Esophagus muscularis mucosa (tissue), 4 donors: ENCODE measurements around the gene GABARAPL1. TPM values are rescaled to one million over a fixed set of nuclear protein-coding genes. Genes with fewer than 3 reads are reported as not detected.
A peak's percentile ranks its signal among the peaks of the same experiment; 100 is the strongest.

ENCODE experiments used
- DNase-seq: peaks from one replicate; pipeline ENCODE4 v3.0.0-alpha.2; 2017; ENCODE audit errors: extremely low spot score
- H3K27ac ChIP-seq, 4 donors: fragments of 200-600 bp; sonication (generic); replicated peaks in 1 of 4; 1 replicate in 3 of 4; 2 replicates in 1 of 4; pipeline ENCODE4 v1.5.1; 2016 to 2019; ENCODE audit warnings: mild to moderate bottlenecking in 1 of 4
- H3K27me3 ChIP-seq, 4 donors: fragments of 200-600 bp; sonication (generic); one replicate each; pipeline versions ENCODE4 v1.5.1 to v1.6.0; 2016 to 2019
- H3K36me3 ChIP-seq, 4 donors: fragments of 200-600 bp; sonication (generic); one replicate each; pipeline ENCODE4 v1.5.1; 2016 to 2019
- H3K4me1 ChIP-seq, 4 donors: fragments of 200-600 bp; sonication (generic); one replicate each; pipeline ENCODE4 v1.5.1; 2016 to 2019
- H3K4me3 ChIP-seq, 4 donors: fragments of 200-600 bp; sonication (generic); 1 replicate in 2 of 4; 2 replicates in 2 of 4; pipeline ENCODE4 v1.5.1; 2016 to 2019; ENCODE audit warnings: mild to moderate bottlenecking in 4 of 4, moderate library complexity in 1 of 4
- H3K9me3 ChIP-seq, 4 donors: fragments of 200-600 bp; sonication (generic); 1 replicate in 3 of 4; 2 replicates in 1 of 4; pipeline ENCODE4 v1.5.1; 2016 to 2019
- EP300 ChIP-seq: sonication (generic); formaldehyde crosslinking; IDR thresholded peaks from one replicate; pipeline ENCODE4 v1.6.1; 2017; ENCODE audit warnings: antibody characterized with exemption
- POLR2A ChIP-seq: fragments of 450-650 bp; IDR thresholded peaks from one replicate; pipeline ENCODE4 v1.6.1; 2017; ENCODE audit warnings: antibody characterized with exemption, moderate library complexity, mild to moderate bottlenecking, low read depth
- POLR2AphosphoS5 ChIP-seq, 2 donors: sonication (generic); formaldehyde crosslinking; IDR thresholded peaks; one replicate each; pipeline ENCODE4 v1.6.1; 2017; ENCODE audit warnings: antibody characterized with exemption in 2 of 2
- WGBS: methylation state at CpG from one replicate; pipeline ENCODE4 v1.1.5; 2018; 5-methylcytosine and 5-hydroxymethylcytosine counted together
- intact Hi-C: fragments of 100-400 bp; cut with DNase I; formaldehyde crosslinking; loops from one replicate; pipeline ENCODE4 v1.15.1; 2023
- total RNA-seq, 4 donors: library from RNA; depleted of rRNA; stranded (reverse); fragments of >200 nt; gene quantifications; one replicate each; pipeline versions ENCODE4 v1.1.0 to v1.2.1, GENCODE V29; 2016
- TF ChIP-seq, protein P1 (sequence below), 3 experiments: fragments of 200-600 bp in 2 of 3; fragments of 450-650 bp in 1 of 3; sonication (generic) in 2 of 3; IDR thresholded peaks; one replicate each; pipeline ENCODE4 v1.5.1; 2017 to 2019; ENCODE audit warnings: antibody characterized with exemption in 3 of 3, mild to moderate bottlenecking in 2 of 3, moderate library complexity in 1 of 3

The GABARAPL1 gene
- total RNA-seq, 4 donors from 2014 or later: 142 to 352 (median 213) TPM

DNA sequence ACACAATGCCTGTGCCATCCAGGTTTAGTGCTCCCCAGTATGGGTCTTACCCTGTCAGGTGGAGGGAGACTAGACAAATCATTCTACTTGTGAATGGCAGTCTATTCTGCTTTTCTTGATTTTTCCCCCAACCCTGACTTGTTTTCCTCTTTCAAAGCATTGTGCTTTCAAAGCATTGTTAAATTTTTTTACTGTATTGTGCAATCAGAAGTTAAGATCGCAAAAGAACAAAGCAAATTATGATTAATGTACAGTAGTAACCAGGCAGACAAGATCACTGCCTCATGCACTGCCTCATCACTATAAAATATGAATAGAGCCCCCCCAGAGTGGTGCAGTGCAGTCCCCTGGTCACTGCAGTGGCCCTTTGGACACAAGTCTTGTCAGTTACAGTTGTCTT, 14.1 kb downstream of the GABARAPL1 start:
- WGBS: 88% methylated on average over 1 of the region's 1 CpG

DNA sequence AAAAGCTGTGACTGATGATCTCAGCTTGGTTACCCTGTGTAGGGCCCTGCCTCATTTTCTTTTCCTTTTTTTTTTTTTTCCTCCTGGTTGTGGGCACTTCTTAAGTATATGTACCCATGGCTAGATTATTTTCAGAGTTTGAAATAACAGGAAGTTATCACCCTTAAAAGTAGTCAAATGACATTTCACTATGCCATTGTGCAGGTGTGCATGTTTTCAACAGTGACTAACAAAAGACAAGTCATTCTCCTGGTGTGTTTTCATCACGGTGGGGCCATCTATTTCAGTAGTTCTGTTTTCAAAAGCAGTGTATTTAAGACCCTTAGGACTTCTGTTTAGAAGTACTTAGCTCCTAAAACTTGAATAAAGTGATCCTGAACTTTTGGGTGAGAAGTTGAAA, 15.0 kb downstream of the GABARAPL1 start:
- H3K27me3 ChIP-seq: no peaks in the 10 kb centered on the region
- intact Hi-C loops: no loop called here
- no peak overlapping the region for H3K27ac ChIP-seq
- TF ChIP-seq EP300: no peak
- H3K36me3 ChIP-seq: peaks cover 18 to 29% (median 21%) of the 10 kb centered on the region in 4 donors
- 82% methylated on average over 1 of the region's 1 CpG for WGBS
- H3K4me1 ChIP-seq: peaks cover 0 to 6% (median 5%) of the 10 kb centered on the region in 4 donors
- DNase-seq: no peak
- H3K4me3 ChIP-seq: no peak overlapping the region
- no peaks in the 10 kb centered on the region for H3K9me3 ChIP-seq

More for the DNA sequence above, 14.1 kb downstream of the GABARAPL1 start:
- no peaks in the 10 kb centered on the region for H3K9me3 ChIP-seq
- H3K27ac ChIP-seq: no peak overlapping the region
- DNase-seq: no peak
- peaks cover under 1 to 6% (median 5%) of the 10 kb centered on the region in 4 donors for H3K4me1 ChIP-seq
- TF ChIP-seq POLR2AphosphoS5 (IDR thresholded peaks at IDR 0.05) (no peak), EP300 (no peak), POLR2A (no peak)
- TF ChIP-seq, protein P1, sequence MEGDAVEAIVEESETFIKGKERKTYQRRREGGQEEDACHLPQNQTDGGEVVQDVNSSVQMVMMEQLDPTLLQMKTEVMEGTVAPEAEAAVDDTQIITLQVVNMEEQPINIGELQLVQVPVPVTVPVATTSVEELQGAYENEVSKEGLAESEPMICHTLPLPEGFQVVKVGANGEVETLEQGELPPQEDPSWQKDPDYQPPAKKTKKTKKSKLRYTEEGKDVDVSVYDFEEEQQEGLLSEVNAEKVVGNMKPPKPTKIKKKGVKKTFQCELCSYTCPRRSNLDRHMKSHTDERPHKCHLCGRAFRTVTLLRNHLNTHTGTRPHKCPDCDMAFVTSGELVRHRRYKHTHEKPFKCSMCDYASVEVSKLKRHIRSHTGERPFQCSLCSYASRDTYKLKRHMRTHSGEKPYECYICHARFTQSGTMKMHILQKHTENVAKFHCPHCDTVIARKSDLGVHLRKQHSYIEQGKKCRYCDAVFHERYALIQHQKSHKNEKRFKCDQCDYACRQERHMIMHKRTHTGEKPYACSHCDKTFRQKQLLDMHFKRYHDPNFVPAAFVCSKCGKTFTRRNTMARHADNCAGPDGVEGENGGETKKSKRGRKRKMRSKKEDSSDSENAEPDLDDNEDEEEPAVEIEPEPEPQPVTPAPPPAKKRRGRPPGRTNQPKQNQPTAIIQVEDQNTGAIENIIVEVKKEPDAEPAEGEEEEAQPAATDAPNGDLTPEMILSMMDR (IDR thresholded peaks at IDR 0.05): no peak
- intact Hi-C loops: no loop called here
- H3K36me3 ChIP-seq: peaks cover 27 to 32% (median 30%) of the 10 kb centered on the region in 4 donors
- no peak overlapping the region for H3K4me3 ChIP-seq
- H3K27me3 ChIP-seq: no peaks in the 10 kb centered on the region

GRCh38 chr12:10234562-10234961, 21.9 kb downstream of the GABARAPL1 start:
- no peak for DNase-seq
- intact Hi-C loops: no loop called here
- Histone ChIP-seq H3K9me3 (no peaks in the 10 kb centered on the region), H3K27ac (no peak overlapping the region), H3K27me3 (no peaks in the 10 kb centered on the region), H3K36me3 (peaks cover 0 to 12% (median 0%) of the 10 kb centered on the region in 4 donors), H3K4me1 (no peaks in the 10 kb centered on the region), H3K4me3 (no peak overlapping the region)
- TF ChIP-seq POLR2AphosphoS5 (IDR thresholded peaks at IDR 0.05) (no peak), EP300 (no peak), POLR2A (no peak)
- TF ChIP-seq, protein P1 (IDR thresholded peaks at IDR 0.05): no peak

GRCh38 chr12:10235761-10236631, 23.3 kb downstream of the GABARAPL1 start:
- H3K4me1 ChIP-seq: no peaks in the 10 kb centered on the region
- WGBS: 59% methylated on average over 4 of the region's 4 CpGs
- no peaks in the 10 kb centered on the region for H3K9me3 ChIP-seq
- no peak overlapping the region for H3K27ac ChIP-seq
- no peaks in the 10 kb centered on the region for H3K27me3 ChIP-seq
- DNase-seq: no peak
- H3K4me3 ChIP-seq: no peak overlapping the region
- no peak for TF ChIP-seq POLR2AphosphoS5 (IDR thresholded peaks at IDR 0.05)
- no peak for TF ChIP-seq POLR2A
- TF ChIP-seq, protein P1 (IDR thresholded peaks at IDR 0.05): peak; percentile 81 to 84 (median 84)
- intact Hi-C loops: loop anchor here (2.0 kb wide), 1 partner anchor 325 kb away; no protein-coding TSS in a partner anchor
- H3K36me3 ChIP-seq: peaks cover 0 to 24% (median 0%) of the 10 kb centered on the region in 4 donors

DNA sequence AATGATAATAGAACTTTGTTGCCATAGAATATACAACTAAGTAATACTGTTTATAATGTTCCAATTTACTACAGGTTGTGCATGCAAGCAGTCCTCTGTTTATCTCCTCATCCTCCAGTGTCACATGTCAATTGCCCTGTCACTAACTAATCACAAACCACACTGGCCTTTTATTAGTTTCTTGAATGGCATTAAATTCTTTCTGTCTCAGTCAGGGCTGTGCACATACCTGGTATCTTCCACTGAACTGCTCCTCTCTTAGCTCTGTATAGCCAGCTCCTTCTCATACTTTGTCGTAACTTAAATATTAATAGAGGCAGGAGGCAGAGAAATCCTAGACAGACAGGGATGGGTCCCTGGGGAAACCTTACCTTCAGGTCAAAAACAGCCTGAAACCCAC, 24.0 kb downstream of the GABARAPL1 start:
- no peaks in the 10 kb centered on the region for H3K27me3 ChIP-seq
- H3K4me3 ChIP-seq: no peak overlapping the region
- WGBS: 100% methylated on average over 1 of the region's 1 CpG
- no peak overlapping the region for H3K27ac ChIP-seq
- TF ChIP-seq EP300 (no peak), POLR2AphosphoS5 (IDR thresholded peaks at IDR 0.05) (no peak), POLR2A (no peak)
- TF ChIP-seq, protein P1 (IDR thresholded peaks at IDR 0.05): no peak
- intact Hi-C loops: loop anchor here (2.0 kb wide), 1 partner anchor 324 kb away; no protein-coding TSS in a partner anchor
- H3K9me3 ChIP-seq: no peaks in the 10 kb centered on the region
- H3K4me1 ChIP-seq: no peaks in the 10 kb centered on the region
- peaks cover 0 to 26% (median 0%) of the 10 kb centered on the region in 4 donors for H3K36me3 ChIP-seq
- DNase-seq: no peak
